Endothelial cell of umbilical vein (primary cell): Measurements from ENCODE around the gene TEX53. TPM values are rescaled to one million over a fixed set of nuclear protein-coding genes. Genes with fewer than 3 reads are reported as not detected.

Source experiments
- BruUV-seq: library from RNA; stranded (reverse); fragments of 400-500 nt; replicated peaks from 2 replicates; lab custom pipeline; 2021; lab: Mats Ljungman, UMichigan
- CTCF ChIA-PET: fragments of 300-600, 350-600 bp; sonication (Branson Sonifier 250); formaldehyde crosslinking; loops from one replicate; lab custom pipeline; 2021; ENCODE audit warnings: antibody characterized with exemption, inconsistent platforms; lab: Charles Lee
- POLR2A ChIA-PET: fragments of 300-600, 350-600 bp; sonication (Branson Sonifier 250); formaldehyde crosslinking; loops from one replicate; lab custom pipeline; 2021; ENCODE audit warnings: antibody characterized with exemption, inconsistent platforms; lab: Charles Lee
- DNase-seq: peaks from one replicate; pipeline ENCODE4 v3.0.0-alpha.2; 2011; ENCODE audit warnings: low read depth, low spot score
- FAIRE-seq: peaks from 2 replicates; lab custom pipeline; 2011; peaks lifted over from hg19 to GRCh38; lab: Jason Lieb, UNC
- H2AFZ ChIP-seq: 2 replicates; pipeline ENCODE4 v1.6.0; 2012; ENCODE audit warnings: low read depth, low read length, control low read depth, inconsistent platforms
- H3K27ac ChIP-seq: 2 replicates; pipeline ENCODE4 v1.5.1; 2011; ENCODE audit warnings: low read depth, mild to moderate bottlenecking, control low read depth, low read length, moderate library complexity; ENCODE audit not compliant: insufficient read depth
- H3K27me3 ChIP-seq, 2 experiments: 2 replicates each; pipeline versions ENCODE4 v1.6.0 to v1.6.1; 2011; ENCODE audit warnings: low read length in 2 of 2, mixed read lengths in 1 of 2; ENCODE audit not compliant: control insufficient read depth in 2 of 2, insufficient read depth in 2 of 2
- H3K36me3 ChIP-seq, 2 experiments: 2 replicates in 1 of 2; 3 replicates in 1 of 2; pipeline ENCODE4 v1.5.1; 2011; ENCODE audit warnings: low read length in 2 of 2, mild to moderate bottlenecking in 1 of 2, moderate library complexity in 1 of 2; ENCODE audit not compliant: control insufficient read depth in 2 of 2, insufficient read depth in 2 of 2; ENCODE audit errors: extremely low read depth in 1 of 2
- H3K4me1 ChIP-seq: 3 replicates; pipeline ENCODE4 v1.5.1; 2011; ENCODE audit warnings: mild to moderate bottlenecking, low read length; ENCODE audit not compliant: control insufficient read depth, insufficient read depth; ENCODE audit errors: extremely low read depth
- H3K4me2 ChIP-seq: 2 replicates; pipeline ENCODE4 v1.6.1; 2011; ENCODE audit warnings: low read length, control low read depth, mixed read lengths; ENCODE audit not compliant: insufficient read depth
- H3K4me3 ChIP-seq, 3 experiments: fragments of 200-600 bp in 1 of 3; sonication (generic), shearing (Covaris generic) in 1 of 3; replicated peaks in 1 of 3; 2 replicates each; pipeline ENCODE4 v1.5.1; 2011 to 2016; ENCODE audit warnings: control low read depth in 3 of 3, low read length in 3 of 3, mild to moderate bottlenecking in 2 of 3, inconsistent platforms in 1 of 3, low read depth in 1 of 3, moderate library complexity in 1 of 3; ENCODE audit not compliant: insufficient read depth in 1 of 3
- H3K79me2 ChIP-seq: 2 replicates; pipeline ENCODE4 v1.6.0; 2012; ENCODE audit warnings: low read length, inconsistent platforms; ENCODE audit not compliant: control insufficient read depth, insufficient read depth
- H3K9ac ChIP-seq: replicated peaks from 2 replicates; pipeline ENCODE3; 2011; ENCODE audit warnings: low read length, control low read depth; ENCODE audit not compliant: insufficient read depth; ENCODE audit errors: extremely low read depth
- H3K9me1 ChIP-seq: replicated peaks from 3 replicates; pipeline ENCODE4 v1.6.0; 2011; ENCODE audit warnings: mild to moderate bottlenecking, low read length; ENCODE audit not compliant: control insufficient read depth, insufficient read depth; ENCODE audit errors: extremely low read depth
- H3K9me3 ChIP-seq: replicated peaks from 2 replicates; pipeline ENCODE4 v1.5.1; 2012; ENCODE audit warnings: low read length, inconsistent platforms; ENCODE audit not compliant: control insufficient read depth, insufficient read depth
- H4K20me1 ChIP-seq: replicated peaks from 2 replicates; pipeline ENCODE3; 2011; ENCODE audit warnings: mild to moderate bottlenecking, low read length; ENCODE audit not compliant: control insufficient read depth, insufficient read depth; ENCODE audit errors: extremely low read depth
- EZH2 ChIP-seq: IDR thresholded peaks from 2 replicates; pipeline ENCODE4 v1.6.1; 2012; ENCODE audit warnings: borderline replicate concordance, low read depth, mild to moderate bottlenecking, moderate library complexity, low read length, inconsistent platforms; ENCODE audit not compliant: severe bottlenecking
- FOS ChIP-seq: IDR thresholded peaks from 2 replicates; pipeline ENCODE4 v1.6.1; 2011; ENCODE audit warnings: mild to moderate bottlenecking, low read length, moderate library complexity, borderline replicate concordance; ENCODE audit not compliant: insufficient read depth
- GATA2 ChIP-seq: IDR thresholded peaks from 2 replicates; pipeline ENCODE4 v1.7.0; 2011; ENCODE audit warnings: low read depth, mild to moderate bottlenecking, moderate library complexity, mixed read lengths, low read length; ENCODE audit not compliant: insufficient read length, insufficient read depth
- JUN ChIP-seq: IDR thresholded peaks from 2 replicates; pipeline ENCODE4 v1.6.1; 2011; ENCODE audit warnings: borderline replicate concordance, low read depth; ENCODE audit not compliant: insufficient read length, insufficient read depth
- MYC ChIP-seq: IDR thresholded peaks from one replicate; pipeline ENCODE4 v1.6.1; 2011; ENCODE audit warnings: mild to moderate bottlenecking, low read depth, low read length
- POLR2A ChIP-seq: IDR thresholded peaks from 2 replicates; pipeline ENCODE4 v1.6.1; 2012; ENCODE audit warnings: low read depth, mild to moderate bottlenecking, control low read depth, low read length
- POLR2AphosphoS5 ChIP-seq: IDR thresholded peaks from 2 replicates; pipeline ENCODE4 v1.6.1; 2012; ENCODE audit warnings: low read depth, mild to moderate bottlenecking, control low read depth, low read length, moderate library complexity; ENCODE audit not compliant: insufficient read depth
- dilution Hi-C: fragments of 300-500 bp; cut with MboI; formaldehyde crosslinking; loops from one replicate; pipeline ENCODE4 v1.15.0; 2019; ENCODE audit warnings: low sequenced_read_pairs; ENCODE audit not compliant: extremely low pct_ligation_motif_present
- intact Hi-C: fragments of 100-400 bp; cut with micrococcal nuclease; formaldehyde crosslinking; loops from one replicate; pipeline ENCODE4 v1.10.0; 2022
- polyA plus RNA-seq, 4 experiments: library from polyadenylated mRNA; depleted of rRNA in 3 of 4; stranded (reverse) in 3 of 4; unstranded in 1 of 4; fragments of >200 nt; gene quantifications; 2 replicates each; pipeline versions ENCODE4 v1.2.1 to v1.2.3, GENCODE V29; 2011 to 2012; ENCODE audit warnings: missing spikeins in 1 of 4
- total RNA-seq: library from RNA; stranded (reverse); gene quantifications from 2 replicates; pipeline ENCODE4 v1.2.3, GENCODE V29; 2021
- TF ChIP-seq, protein P1 (sequence below), 2 donors: IDR thresholded peaks; 1 replicate in 1 of 2; 2 replicates in 1 of 2; pipeline ENCODE4 v1.5.1; 2011; ENCODE audit warnings: low read length in 2 of 2, mild to moderate bottlenecking in 2 of 2, moderate library complexity in 2 of 2, control low read depth in 1 of 2, inconsistent platforms in 1 of 2, low read depth in 1 of 2; ENCODE audit not compliant: insufficient read depth in 1 of 2; ENCODE audit errors: extremely low read depth in 1 of 2
- TF ChIP-seq, protein P2 (sequence below): IDR thresholded peaks from 2 replicates; pipeline ENCODE4 v1.6.1; 2011; ENCODE audit not compliant: insufficient read depth, insufficient read length

The TEX53 gene
- total and polyA plus RNA-seq, 2 donors (not counting 3 experiments of a cell fraction or from before 2014, with no cell fraction given): not detected

DNA sequence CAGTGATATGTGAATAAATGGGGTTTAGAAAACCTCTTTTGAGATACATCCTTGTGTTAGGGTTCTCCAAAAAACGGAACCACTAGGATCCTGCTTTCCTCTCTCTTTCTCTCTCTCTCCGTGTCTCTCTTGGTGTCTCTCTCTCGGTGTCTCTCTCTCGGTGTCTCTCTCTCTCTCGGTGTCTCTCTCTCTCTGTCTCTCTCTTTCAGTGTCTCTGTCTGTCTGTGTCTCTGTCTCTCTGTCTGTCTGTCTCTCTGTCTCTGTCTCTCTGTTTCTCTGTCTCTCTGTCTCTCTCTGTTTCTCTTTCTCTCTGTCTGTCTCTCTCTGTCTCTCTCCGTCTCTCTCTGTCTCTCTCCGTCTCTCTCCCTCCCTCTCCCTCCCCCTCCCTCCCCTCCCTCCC lies 32.2 kb upstream of the TEX53 start:
- Histone ChIP-seq H3K9me3 (no peaks in the 10 kb centered on the region), H3K4me3 (no peak overlapping the region), H3K27ac (no peak overlapping the region), H3K4me2 (no peak overlapping the region), H3K9ac (no peak overlapping the region), H3K79me2 (no peaks in the 10 kb centered on the region), H3K4me1 (peaks cover 12% of the 10 kb centered on the region), H2AFZ (no peak overlapping the region), H3K36me3 (no peaks in the 10 kb centered on the region), H3K9me1 (no peaks in the 10 kb centered on the region), H3K27me3 (no peaks in the 10 kb centered on the region), H4K20me1 (no peaks in the 10 kb centered on the region)
- no TSS peak for BruUV-seq
- TF ChIP-seq GATA2 (no peak), EZH2 (no peak), FOS (no peak), POLR2AphosphoS5 (no peak), POLR2A (no peak), MYC (no peak), JUN (no peak)
- TF ChIP-seq, protein P1, sequence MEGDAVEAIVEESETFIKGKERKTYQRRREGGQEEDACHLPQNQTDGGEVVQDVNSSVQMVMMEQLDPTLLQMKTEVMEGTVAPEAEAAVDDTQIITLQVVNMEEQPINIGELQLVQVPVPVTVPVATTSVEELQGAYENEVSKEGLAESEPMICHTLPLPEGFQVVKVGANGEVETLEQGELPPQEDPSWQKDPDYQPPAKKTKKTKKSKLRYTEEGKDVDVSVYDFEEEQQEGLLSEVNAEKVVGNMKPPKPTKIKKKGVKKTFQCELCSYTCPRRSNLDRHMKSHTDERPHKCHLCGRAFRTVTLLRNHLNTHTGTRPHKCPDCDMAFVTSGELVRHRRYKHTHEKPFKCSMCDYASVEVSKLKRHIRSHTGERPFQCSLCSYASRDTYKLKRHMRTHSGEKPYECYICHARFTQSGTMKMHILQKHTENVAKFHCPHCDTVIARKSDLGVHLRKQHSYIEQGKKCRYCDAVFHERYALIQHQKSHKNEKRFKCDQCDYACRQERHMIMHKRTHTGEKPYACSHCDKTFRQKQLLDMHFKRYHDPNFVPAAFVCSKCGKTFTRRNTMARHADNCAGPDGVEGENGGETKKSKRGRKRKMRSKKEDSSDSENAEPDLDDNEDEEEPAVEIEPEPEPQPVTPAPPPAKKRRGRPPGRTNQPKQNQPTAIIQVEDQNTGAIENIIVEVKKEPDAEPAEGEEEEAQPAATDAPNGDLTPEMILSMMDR (IDR thresholded peaks at IDR 0.05; ENCODE audit: extremely low read depth in 1 of 2, insufficient read depth in 1 of 2, low read depth in 1 of 2, low read length in 2 of 2): no peak
- TF ChIP-seq, protein P2, sequence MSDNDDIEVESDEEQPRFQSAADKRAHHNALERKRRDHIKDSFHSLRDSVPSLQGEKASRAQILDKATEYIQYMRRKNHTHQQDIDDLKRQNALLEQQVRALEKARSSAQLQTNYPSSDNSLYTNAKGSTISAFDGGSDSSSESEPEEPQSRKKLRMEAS: no peak
- peak; percentile 60 for FAIRE-seq
- DNase-seq: no peak
- ChIA-PET CTCF (interaction anchor here (2.2 to 3.1 kb wide), 2 partner anchors 9 to 221 kb away, joined by 7 to 21 read pairs; no protein-coding TSS in a partner anchor), POLR2A (no interaction called here)
- dilution Hi-C loops: no loop called here
- intact Hi-C loops: no loop called here
